ENCODE results near the gene RRP7A. TPM values are rescaled to one million over a fixed set of nuclear protein-coding genes. Genes with fewer than 3 reads are reported as not detected.
"Not testable (repeated sequence)": the region's sequence is repeated elsewhere in the genome, so short reads cannot be mapped to it uniquely, and the experiment has no call there.

The RRP7A gene
- total RNA-seq, 1 experiment from 2014 or later = 39.3 TPM

DNA sequence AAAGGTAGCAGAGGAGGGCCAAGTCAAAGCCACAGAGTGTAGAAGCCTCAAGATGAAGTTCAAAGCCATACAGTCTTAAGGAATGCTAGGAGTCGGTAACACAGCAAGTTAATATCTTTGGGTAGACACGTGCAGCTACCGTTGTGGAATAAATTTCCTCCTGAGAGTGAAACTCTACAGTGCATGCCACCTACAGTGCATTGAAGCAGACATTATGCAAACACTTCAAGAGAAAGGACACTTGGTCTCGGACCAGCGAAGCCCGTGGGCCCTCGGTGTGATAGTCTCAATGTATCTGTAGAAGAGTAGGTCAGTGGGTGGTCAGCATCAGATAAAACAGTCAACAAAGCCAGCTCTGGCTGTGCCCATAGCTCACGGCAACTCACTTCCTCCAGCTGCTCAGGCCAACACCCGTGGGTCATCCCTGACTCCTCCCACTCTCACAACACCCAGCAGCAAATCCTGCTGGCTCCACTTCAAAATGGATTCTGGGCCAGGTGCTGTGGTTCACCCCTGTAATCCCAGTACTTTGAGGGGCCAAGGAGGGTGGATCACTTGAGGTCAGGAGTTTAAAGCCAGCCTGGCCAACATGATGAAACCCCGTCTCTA lies 24.0 kb downstream of the RRP7A start:
- not testable (repeated sequence) for H3K36me3 ChIP-seq (replicated peaks; ENCODE audit: control insufficient read depth, insufficient read depth, low read length); H3K4me3 ChIP-seq (ENCODE audit: insufficient read depth, low read depth, low read length); H3K27me3 ChIP-seq (ENCODE audit: control insufficient read depth, insufficient read depth, low read length); DNase-seq

DNA sequence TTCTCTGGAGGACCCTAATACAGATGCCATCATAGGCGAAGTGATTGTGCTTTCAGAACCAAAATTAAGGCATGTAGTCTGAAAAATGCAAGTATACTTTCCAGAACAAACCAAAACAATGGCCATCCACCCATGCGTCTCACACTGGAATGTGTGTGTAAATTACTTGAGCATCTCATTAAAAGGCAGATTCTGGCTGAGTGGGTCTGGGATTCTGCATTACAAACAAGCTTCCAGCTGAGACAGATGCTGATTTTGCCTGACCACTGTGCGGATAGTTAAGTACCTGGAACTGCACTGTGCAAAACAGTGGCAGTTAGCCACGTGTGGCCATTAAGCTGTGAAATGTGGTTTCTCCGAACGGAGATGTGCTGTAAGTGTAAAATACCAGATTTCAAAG lies 26.2 kb downstream of the RRP7A start:
- DNase-seq = peak; percentile 58

DNA sequence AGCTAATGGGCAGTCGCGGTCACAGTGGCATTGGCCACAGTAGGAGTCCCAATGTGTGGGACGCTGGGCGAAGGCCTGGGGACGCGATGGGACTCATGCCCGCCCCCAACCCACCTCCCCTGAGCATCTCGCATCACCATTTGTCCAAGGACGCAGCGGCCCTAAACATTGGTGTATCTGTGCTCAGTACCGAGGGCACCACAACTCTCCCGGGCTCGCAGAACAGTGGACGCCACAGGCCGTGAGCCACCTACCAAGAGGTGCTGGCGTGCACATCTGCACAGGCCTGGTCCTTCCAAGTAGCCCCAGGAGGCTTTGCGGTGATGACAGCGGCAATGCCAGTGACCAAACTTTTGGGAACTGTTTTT lies 27.3 kb downstream of the RRP7A start:
- no peaks in the 10 kb centered on the region; the same call in 1 of the 2 replicates for H3K27me3 ChIP-seq (ENCODE audit: control insufficient read depth, insufficient read depth, low read length)
- DNase-seq = peak; percentile 36
- no peak overlapping the region for H3K4me3 ChIP-seq (ENCODE audit: insufficient read depth, low read depth, low read length)
- no peaks in the 10 kb centered on the region for H3K36me3 ChIP-seq (replicated peaks; ENCODE audit: control insufficient read depth, insufficient read depth, low read length)

More for the DNA sequence above, 26.2 kb downstream of the RRP7A start:
- Histone ChIP-seq H3K4me3 (ENCODE audit: insufficient read depth, low read depth, low read length) (no peak overlapping the region), H3K27me3 (ENCODE audit: control insufficient read depth, insufficient read depth, low read length) (no peaks in the 10 kb centered on the region), H3K36me3 (replicated peaks; ENCODE audit: control insufficient read depth, insufficient read depth, low read length) (no peaks in the 10 kb centered on the region)

DNA sequence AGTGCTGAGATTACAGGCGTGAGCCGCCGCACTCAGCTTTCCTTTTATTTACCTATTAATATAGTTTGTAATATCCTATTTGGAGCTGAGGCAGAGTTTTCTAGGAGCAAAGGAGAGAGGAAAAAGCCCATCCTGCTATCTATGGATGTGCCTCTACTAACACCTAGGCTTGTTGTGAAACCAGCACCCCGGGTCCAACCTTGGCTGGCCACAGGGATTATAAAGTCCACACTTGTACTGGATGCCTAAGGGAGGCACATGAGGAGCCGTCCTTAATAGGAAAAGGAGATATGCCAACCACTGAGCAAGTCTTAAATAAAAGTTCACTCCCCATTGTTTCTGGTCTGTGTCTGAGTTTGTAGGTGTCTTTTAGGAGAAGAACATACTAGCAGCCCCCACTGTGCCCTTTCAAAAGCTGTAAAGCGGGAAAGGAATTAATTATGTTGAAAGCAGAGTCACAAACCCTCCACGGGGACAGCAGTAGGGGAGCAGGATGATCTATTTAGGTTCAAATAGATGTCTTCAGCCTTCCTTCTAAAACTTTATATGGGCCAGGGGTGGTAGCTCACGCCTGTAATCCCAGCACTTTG lies 29.3 kb downstream of the RRP7A start:
- H3K4me3 ChIP-seq (ENCODE audit: insufficient read depth, low read depth, low read length) = no peak overlapping the region
- no peaks in the 10 kb centered on the region for H3K36me3 ChIP-seq (replicated peaks; ENCODE audit: control insufficient read depth, insufficient read depth, low read length)
- no peaks in the 10 kb centered on the region; the same call in 1 of the 2 replicates for H3K27me3 ChIP-seq (ENCODE audit: control insufficient read depth, insufficient read depth, low read length)
- DNase-seq = peak; percentile 37

DNA sequence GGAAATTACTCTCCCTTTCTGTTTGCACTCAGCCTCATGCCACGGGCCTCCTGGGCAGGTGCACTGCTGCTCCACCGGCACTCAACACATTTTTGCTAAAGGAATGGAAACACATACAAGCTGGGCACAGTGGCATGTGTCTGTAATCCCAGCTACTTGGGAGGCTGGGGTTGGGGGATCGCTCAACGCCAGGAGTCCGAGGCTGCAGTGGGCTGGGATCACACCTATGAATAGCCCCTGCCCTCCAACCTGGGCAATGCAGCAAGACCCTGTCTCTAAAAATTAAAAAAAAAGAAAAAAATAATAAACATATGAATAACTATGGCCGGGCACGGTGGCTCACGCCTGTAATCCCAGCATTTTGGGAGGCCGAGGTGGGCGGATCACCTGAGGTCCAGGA lies 30.6 kb downstream of the RRP7A start:
- no peak overlapping the region for H3K4me3 ChIP-seq (ENCODE audit: insufficient read depth, low read depth, low read length)
- DNase-seq = no peak
- no peaks in the 10 kb centered on the region; the same call in 1 of the 2 replicates for H3K27me3 ChIP-seq (ENCODE audit: control insufficient read depth, insufficient read depth, low read length)
- H3K36me3 ChIP-seq (replicated peaks; ENCODE audit: control insufficient read depth, insufficient read depth, low read length) = no peaks in the 10 kb centered on the region

DNA sequence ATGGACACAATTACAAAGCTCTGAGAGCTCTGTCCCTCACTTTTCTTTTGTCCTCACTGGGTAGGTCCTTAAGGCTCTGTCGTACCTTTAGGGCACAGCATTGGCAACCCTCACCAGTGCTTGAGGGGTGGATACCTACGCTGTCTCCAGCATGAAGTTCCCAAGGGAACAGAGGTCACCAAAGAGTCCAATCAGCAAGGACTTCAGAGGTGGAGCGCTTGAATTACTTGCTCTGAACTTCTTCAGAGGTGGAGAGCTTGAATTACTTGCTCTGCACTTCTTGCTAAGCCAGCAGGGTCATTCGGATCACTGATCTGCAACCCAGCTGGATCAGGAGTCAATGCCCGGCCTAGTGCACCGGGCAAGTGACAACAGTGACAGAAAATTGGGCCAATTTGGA lies 35.1 kb downstream of the RRP7A start:
- DNase-seq = no peak
- no peak overlapping the region for H3K4me3 ChIP-seq (ENCODE audit: insufficient read depth, low read depth, low read length)
- no peaks in the 10 kb centered on the region for H3K36me3 ChIP-seq (replicated peaks; ENCODE audit: control insufficient read depth, insufficient read depth, low read length)
- no peaks in the 10 kb centered on the region; the same call in 1 of the 2 replicates for H3K27me3 ChIP-seq (ENCODE audit: control insufficient read depth, insufficient read depth, low read length)

DNA sequence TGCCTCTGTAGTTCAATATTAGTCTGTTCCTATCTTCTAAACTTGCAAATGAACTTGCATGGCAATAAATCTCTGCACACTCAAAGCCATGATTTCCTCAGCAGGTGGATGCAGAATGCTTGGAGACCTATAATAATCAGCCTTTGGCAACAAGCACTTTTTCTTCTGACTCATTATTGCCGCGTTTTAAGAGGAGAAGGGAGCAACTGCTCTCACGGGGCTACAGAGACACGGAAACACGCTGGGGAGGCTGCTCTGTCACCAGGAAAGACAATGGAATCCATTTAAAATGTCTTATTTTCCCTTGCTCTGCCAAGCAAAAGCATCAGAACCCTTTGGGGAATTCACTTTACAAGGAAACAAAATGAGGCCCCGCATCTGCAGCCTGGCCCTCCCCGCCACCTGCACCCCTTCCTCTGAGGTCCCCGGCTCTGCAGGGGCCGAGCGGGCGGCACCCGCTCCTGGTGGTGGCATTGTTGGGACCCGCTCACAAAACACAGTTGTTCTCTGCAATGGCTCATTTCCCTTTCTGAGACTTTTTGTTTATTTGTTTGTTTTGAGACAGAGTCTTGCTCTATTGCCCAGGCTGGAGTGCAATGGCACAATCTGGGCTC lies 35.9 kb downstream of the RRP7A start:
- H3K27me3 ChIP-seq (ENCODE audit: control insufficient read depth, insufficient read depth, low read length); H3K36me3 ChIP-seq (replicated peaks; ENCODE audit: control insufficient read depth, insufficient read depth, low read length); DNase-seq; H3K4me3 ChIP-seq (ENCODE audit: insufficient read depth, low read depth, low read length): not testable (repeated sequence)

DNA sequence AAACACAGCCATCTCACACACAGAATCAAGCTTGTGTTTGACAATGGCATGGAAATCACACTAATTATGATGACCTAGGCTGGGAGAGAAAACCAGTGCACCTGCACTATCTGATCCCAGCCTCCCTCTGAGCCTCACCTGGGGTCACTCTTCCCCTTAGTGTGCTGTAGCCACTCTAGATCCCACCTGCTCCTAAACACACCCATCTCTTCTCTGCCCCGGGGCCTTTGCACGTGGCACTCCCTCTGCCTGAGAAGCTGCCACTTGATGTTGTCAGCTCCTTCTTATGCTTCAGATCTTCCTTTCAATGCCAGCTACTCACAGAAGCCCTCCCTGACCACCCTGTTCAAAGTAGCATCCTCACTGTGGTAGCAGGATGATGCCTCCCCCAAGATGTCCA lies 44.5 kb downstream of the RRP7A start:
- Histone ChIP-seq H3K36me3 (replicated peaks; ENCODE audit: control insufficient read depth, insufficient read depth, low read length) (no peaks in the 10 kb centered on the region), H3K27me3 (ENCODE audit: control insufficient read depth, insufficient read depth, low read length) (no peaks in the 10 kb centered on the region; the same call in 1 of the 2 replicates), H3K4me3 (ENCODE audit: insufficient read depth, low read depth, low read length) (no peak overlapping the region)
- no peak for DNase-seq

DNA sequence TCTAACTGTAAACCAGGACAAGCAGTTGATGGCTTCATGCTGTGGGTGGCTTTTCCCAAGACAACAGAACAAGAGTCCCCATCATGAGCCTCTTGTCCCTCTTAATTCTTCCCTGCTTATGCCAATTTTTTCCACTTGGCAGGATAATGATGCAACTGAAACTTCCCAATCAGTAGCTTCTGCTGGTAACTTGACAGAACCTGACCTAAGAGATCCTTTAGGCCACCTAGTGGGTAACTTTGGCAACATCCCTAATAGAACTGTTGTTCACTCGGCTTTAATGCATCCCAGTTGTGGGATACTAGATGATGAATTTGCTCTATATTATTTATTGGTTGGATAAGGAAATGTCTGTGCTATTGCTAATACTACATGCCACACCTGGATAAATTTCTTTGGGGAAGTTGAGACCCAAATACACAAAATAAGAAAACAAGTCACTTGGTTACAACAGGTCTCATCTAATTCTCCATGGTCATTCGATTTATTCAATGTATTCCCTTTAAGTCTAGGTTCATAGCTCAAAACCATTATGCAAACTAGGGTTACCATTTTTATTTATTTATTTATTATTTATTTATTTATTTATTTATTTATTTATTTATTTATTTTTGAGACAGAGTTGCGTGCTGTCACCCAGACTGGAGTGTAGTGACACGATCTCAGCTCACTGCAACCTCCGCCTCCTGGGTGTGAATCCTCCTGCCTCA lies 46.0 kb downstream of the RRP7A start:
- Histone ChIP-seq H3K36me3 (replicated peaks; ENCODE audit: control insufficient read depth, insufficient read depth, low read length) (no peaks in the 10 kb centered on the region), H3K27me3 (ENCODE audit: control insufficient read depth, insufficient read depth, low read length) (no peaks in the 10 kb centered on the region; the same call in 1 of the 2 replicates), H3K4me3 (ENCODE audit: insufficient read depth, low read depth, low read length) (no peak overlapping the region)
- peak; percentile 58 for DNase-seq

DNA sequence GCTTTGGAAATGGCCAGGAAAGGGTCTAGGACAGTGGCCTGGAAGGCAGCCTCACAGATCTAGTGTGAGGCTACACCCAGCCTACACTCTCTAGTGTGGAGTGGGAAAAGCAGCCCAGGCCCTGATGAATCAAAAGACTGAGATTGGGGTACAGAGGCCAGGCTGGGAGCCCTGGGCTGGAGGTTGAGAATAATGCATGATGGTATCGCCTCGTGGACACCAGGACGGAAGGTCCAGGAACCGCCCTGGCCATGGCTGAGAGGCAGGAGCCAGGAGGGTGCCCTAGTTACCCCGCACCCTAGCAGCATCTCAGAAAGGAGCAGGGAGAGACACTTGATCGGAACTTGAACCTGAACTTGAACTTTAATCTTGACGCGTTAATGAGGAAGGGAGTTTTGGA lies 46.9 kb downstream of the RRP7A start:
- no peaks in the 10 kb centered on the region for H3K36me3 ChIP-seq (replicated peaks; ENCODE audit: control insufficient read depth, insufficient read depth, low read length)
- no peak overlapping the region for H3K4me3 ChIP-seq (ENCODE audit: insufficient read depth, low read depth, low read length)
- no peak for DNase-seq

DNA sequence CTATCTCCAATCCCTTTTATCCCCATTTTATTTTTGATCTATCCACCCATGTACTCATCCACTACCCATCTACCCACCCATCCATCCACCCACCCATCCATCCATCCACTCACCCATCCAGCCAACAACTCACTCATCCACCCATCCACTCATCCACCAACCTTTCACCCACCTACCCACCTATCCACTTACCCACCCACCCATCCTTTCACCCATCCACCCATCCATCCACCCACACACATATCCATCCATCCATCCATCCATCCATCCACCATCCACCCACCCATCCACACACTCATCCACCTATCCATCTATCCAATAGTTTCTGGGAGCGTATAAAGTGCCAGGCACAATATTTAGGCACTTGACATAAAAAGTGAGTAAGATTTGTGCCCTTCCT lies 48.2 kb downstream of the RRP7A start:
- Histone ChIP-seq H3K27me3 (ENCODE audit: control insufficient read depth, insufficient read depth, low read length) (no peaks in the 10 kb centered on the region; the same call in 1 of the 2 replicates), H3K4me3 (ENCODE audit: insufficient read depth, low read depth, low read length) (no peak overlapping the region), H3K36me3 (replicated peaks; ENCODE audit: control insufficient read depth, insufficient read depth, low read length) (no peaks in the 10 kb centered on the region)
- DNase-seq = no peak

More for the DNA sequence above, 46.9 kb downstream of the RRP7A start:
- no peaks in the 10 kb centered on the region; the same call in 1 of the 2 replicates for H3K27me3 ChIP-seq (ENCODE audit: control insufficient read depth, insufficient read depth, low read length)

DNA sequence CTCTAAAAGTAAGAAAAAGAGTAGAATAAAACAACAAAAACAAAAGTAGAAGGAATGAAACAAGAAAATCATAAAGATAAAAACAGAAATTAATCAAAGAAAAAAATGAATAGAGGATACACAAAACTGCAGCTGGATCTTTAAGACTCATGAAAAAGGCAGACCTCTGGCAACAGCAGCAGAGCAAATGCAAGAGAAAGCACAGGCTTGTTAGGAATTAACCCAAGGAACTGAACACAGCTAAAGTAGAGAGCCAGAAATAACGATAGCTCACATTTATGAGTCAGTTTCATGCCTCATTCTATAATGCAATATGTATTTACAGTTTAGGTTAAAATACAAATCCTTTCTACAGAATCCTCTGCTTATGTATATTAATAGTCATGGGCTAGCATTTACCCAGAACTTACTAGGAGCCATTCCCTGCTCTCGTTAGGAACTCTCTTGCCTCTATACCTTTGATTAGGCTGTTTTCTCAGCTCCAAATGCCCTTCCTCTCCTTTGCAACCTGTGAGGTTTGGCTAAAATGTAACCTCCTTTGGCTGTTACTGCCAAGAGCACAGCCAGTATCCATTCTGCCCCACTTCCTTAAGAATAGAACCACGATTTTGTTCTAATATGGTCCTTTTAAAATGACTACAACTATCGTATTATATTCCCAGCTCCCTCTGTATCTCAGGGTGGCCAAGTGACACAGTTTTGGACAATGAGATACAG lies 49.1 kb downstream of the RRP7A start:
- DNase-seq = no peak
- Histone ChIP-seq H3K4me3 (ENCODE audit: insufficient read depth, low read depth, low read length) (no peak overlapping the region), H3K36me3 (replicated peaks; ENCODE audit: control insufficient read depth, insufficient read depth, low read length) (no peaks in the 10 kb centered on the region), H3K27me3 (ENCODE audit: control insufficient read depth, insufficient read depth, low read length) (no peaks in the 10 kb centered on the region; the same call in 1 of the 2 replicates)

DNA sequence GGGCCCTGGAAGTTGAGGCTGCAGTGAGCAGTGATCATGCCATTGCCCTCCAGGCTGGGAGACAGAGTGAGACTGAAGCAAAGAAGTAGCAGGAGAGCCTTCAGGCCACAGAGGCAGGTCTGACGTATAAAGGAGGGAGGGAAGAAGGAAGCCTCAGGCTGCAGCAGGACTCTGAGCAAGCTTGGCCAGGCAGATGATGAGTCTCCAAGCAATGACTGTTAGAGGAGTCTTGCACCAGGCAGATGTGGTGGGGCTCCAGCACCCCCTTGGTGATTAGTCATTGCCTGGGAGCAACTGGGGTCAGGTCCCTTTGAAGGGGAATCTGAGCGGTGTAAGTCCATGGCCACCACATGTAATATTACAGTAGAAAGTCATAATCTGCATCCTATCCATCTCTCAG lies 50.8 kb downstream of the RRP7A start:
- Histone ChIP-seq H3K36me3 (replicated peaks; ENCODE audit: control insufficient read depth, insufficient read depth, low read length) (no peaks in the 10 kb centered on the region), H3K27me3 (ENCODE audit: control insufficient read depth, insufficient read depth, low read length) (no peaks in the 10 kb centered on the region; the same call in 1 of the 2 replicates), H3K4me3 (ENCODE audit: insufficient read depth, low read depth, low read length) (no peak overlapping the region)
- no peak for DNase-seq

DNA sequence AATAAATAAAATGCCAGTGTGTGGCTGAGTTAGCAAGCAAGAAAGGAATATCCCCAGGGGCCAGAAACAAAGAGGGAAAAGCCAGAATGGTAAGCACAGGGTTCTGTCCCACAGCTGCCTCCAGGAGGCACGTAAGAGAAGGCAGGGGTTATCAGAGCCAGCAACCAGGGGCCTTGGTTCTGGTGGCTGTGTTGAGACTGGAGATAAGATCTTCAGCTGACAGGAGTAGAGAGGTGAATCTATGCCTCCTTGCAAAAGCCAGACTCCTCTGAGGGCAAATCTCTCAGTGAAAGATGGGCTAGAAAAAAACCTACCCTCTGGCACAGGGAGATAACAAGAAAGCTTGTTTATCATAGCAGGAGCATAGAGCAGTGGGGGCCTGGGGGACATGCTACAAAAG lies 57.6 kb downstream of the RRP7A start:
- no peaks in the 10 kb centered on the region for H3K36me3 ChIP-seq (replicated peaks; ENCODE audit: control insufficient read depth, insufficient read depth, low read length)
- DNase-seq = no peak
- H3K4me3 ChIP-seq (ENCODE audit: insufficient read depth, low read depth, low read length) = no peak overlapping the region
- H3K27me3 ChIP-seq (ENCODE audit: control insufficient read depth, insufficient read depth, low read length) = peaks cover 1% of the 10 kb centered on the region
